AG04450 (cell line): ENCODE data around the gene IFT27. TPM values are rescaled to one million over a fixed set of nuclear protein-coding genes. Genes with fewer than 3 reads are reported as not detected.

Experiments used
- CTCF ChIA-PET: fragments of 300-600, 350-600 bp; formaldehyde crosslinking; extraction: SDS; loops from one replicate; lab custom pipeline; 2022; ENCODE audit warnings: antibody characterized with exemption, inconsistent platforms; lab: Charles Lee
- POLR2A ChIA-PET: fragments of 350-600 bp; formaldehyde crosslinking; extraction: SDS; loops from one replicate; lab custom pipeline; 2021; ENCODE audit warnings: antibody characterized with exemption, inconsistent platforms; lab: Yijun Ruan, JAX
- DNase-seq: peaks from one replicate; pipeline ENCODE4 v3.0.0-alpha.2; 2011; ENCODE audit warnings: low read depth, low spot score
- H3K27ac ChIP-seq: one replicate; pipeline ENCODE4 v1.5.1; 2012; ENCODE audit warnings: low read depth, low read length, control low read depth
- H3K27me3 ChIP-seq: one replicate; pipeline ENCODE4 v1.6.0; 2012; ENCODE audit warnings: low read length; ENCODE audit not compliant: control insufficient read depth, insufficient read depth
- H3K4me3 ChIP-seq: 2 replicates; pipeline ENCODE4 v1.5.1; 2011; ENCODE audit warnings: mild to moderate bottlenecking, low read depth, low read length, control low read depth
- H3K9me3 ChIP-seq: 2 replicates; pipeline ENCODE4 v1.5.1; 2012; ENCODE audit warnings: low read length; ENCODE audit not compliant: control insufficient read depth, insufficient read depth
- CTCF ChIP-seq: IDR thresholded peaks from 2 replicates; pipeline ENCODE4 v1.5.1; 2011; ENCODE audit warnings: low read depth, low read length, control low read depth, inconsistent platforms
- polyA plus RNA-seq: library from polyadenylated mRNA; depleted of rRNA; stranded (reverse); fragments of >200 nt; gene quantifications from 2 replicates; pipeline ENCODE4 v1.2.3, GENCODE V29; 2011

The IFT27 gene
- polyA plus RNA-seq, 1 experiment = 25.5 TPM

- H3K4me3 ChIP-seq = no peak overlapping the region
- H3K9me3 ChIP-seq = no peaks in the 10 kb centered on the region
- no peak overlapping the region for H3K27ac ChIP-seq
- ChIA-PET POLR2A (no interaction called here), CTCF (no interaction called here)
- peaks cover 8% of the 10 kb centered on the region for H3K27me3 ChIP-seq
- no peak for DNase-seq
- TF ChIP-seq CTCF = no peak
Measured at GRCh38 chr22:36739185-36739584, 36.7 kb downstream of the IFT27 start.

DNA sequence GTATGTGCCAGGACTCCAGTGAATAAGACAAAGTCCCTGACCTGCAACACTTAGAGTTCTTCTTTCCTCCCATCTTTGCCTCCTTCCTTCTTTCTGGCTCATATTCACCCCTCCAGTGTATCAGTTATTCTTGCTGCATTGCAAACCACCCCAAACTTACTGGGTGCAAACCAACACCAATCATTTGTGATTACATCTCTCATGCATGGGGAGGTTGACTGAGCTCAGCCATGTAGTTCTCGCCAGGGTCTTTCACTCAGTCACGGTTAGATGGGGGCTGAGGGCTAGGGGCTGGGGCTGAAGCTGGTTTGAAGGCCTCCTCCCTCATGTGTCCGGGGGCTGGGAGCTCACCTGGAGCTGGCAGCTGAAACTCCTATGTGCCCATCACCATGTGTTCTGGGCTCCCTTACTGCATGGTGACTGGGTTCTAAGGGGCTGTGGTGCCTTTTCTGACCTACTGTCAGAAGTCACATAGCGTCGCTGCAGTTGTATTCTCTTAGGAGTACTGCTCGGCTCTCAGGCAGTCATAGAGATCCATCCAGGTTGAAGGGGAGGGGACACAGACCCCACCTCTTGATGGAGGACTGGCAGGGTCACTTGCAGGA lies 37.4 kb downstream of the IFT27 start:
- DNase-seq = no peak
- ChIA-PET POLR2A (no interaction called here), CTCF (no interaction called here)
- Histone ChIP-seq H3K27me3 (peaks cover 8% of the 10 kb centered on the region), H3K4me3 (no peak overlapping the region), H3K27ac (no peak overlapping the region), H3K9me3 (no peaks in the 10 kb centered on the region)
- no peak for TF ChIP-seq CTCF

DNA sequence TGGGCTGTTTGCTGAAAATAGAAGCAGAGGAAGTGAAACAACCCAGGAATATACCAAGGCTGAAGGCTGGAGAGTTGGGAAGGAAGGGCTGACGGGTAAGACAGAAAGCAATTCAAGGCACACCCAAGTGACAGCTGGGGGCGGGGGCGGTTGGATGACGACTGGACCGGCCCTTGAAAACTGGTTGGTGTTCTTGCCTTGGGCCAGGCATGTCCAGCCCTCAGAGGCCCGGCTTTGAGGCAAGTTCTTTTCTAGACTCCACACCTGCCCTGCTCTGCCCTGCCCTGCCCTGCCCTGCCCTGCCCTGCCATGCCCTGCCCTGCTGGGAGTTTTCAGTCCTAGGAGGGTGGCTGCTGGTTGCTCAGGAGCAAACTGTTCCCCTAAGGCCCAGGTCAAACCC lies 38.1 kb downstream of the IFT27 start:
- Histone ChIP-seq H3K9me3 (no peaks in the 10 kb centered on the region), H3K27ac (no peak overlapping the region), H3K27me3 (peaks cover 8% of the 10 kb centered on the region), H3K4me3 (no peak overlapping the region)
- TF ChIP-seq CTCF = no peak
- CTCF ChIA-PET = no interaction called here
- no peak for DNase-seq
- POLR2A ChIA-PET = no interaction called here

- ChIA-PET POLR2A (no interaction called here), CTCF (no interaction called here)
- no peak for TF ChIP-seq CTCF
- H3K27me3 ChIP-seq = peaks cover 11% of the 10 kb centered on the region
- no peaks in the 10 kb centered on the region for H3K9me3 ChIP-seq
- no peak overlapping the region for H3K4me3 ChIP-seq
- DNase-seq = no peak
- H3K27ac ChIP-seq = no peak overlapping the region
Measured at GRCh38 chr22:36736701-36737320, 39.1 kb downstream of the IFT27 start.
